KMS-11 (cell line): ENCODE results near the gene PSMF1.

ENCODE experiments used
- H2AFZ ChIP-seq: fragments of 200-600 bp; sonication (generic); 2 replicates; pipeline ENCODE4 v1.6.1; 2016; ENCODE audit warnings: antibody characterized with exemption, mixed run types, low read depth
- H3K27ac ChIP-seq: fragments of 200-600 bp; sonication (generic); 2 replicates; pipeline ENCODE4 v1.6.1; 2016; ENCODE audit warnings: mild to moderate bottlenecking, mixed run types
- H3K27me3 ChIP-seq: fragments of 200-600 bp; sonication (generic); 2 replicates; pipeline ENCODE4 v1.6.1; 2017; ENCODE audit warnings: mild to moderate bottlenecking, low read depth, mixed run types, moderate library complexity; ENCODE audit not compliant: insufficient read depth
- H3K36me3 ChIP-seq: fragments of 200-600 bp; sonication (generic); 2 replicates; pipeline ENCODE4 v1.6.1; 2017; ENCODE audit warnings: mild to moderate bottlenecking, mixed run types; ENCODE audit not compliant: insufficient read depth
- H3K4me1 ChIP-seq: fragments of 200-600 bp; sonication (generic); 2 replicates; pipeline ENCODE4 v1.6.1; 2016; ENCODE audit warnings: mild to moderate bottlenecking, low read depth, mixed run types; ENCODE audit not compliant: poor library complexity, severe bottlenecking
- H3K4me2 ChIP-seq: fragments of 200-600 bp; sonication (generic); 2 replicates; pipeline ENCODE4 v1.7.0; 2016; ENCODE audit warnings: mild to moderate bottlenecking, mixed run types
- H3K4me3 ChIP-seq: fragments of 200-600 bp; sonication (generic); IDR thresholded peaks from 2 replicates; pipeline ENCODE4 v1.6.1; 2017; ENCODE audit warnings: low read depth, low read length, mixed read lengths; ENCODE audit not compliant: insufficient read depth
- H3K79me2 ChIP-seq: fragments of 200-600 bp; sonication (generic); 2 replicates; pipeline ENCODE4 v1.6.1; 2016; ENCODE audit warnings: low read depth, mixed run types; ENCODE audit not compliant: insufficient read depth
- H3K9ac ChIP-seq: fragments of 200-600 bp; sonication (generic); 2 replicates; pipeline ENCODE4 v1.6.1; 2016; ENCODE audit warnings: mild to moderate bottlenecking, mixed run types
- H4K20me1 ChIP-seq: fragments of 200-600 bp; sonication (generic); 2 replicates; pipeline ENCODE4 v1.6.1; 2016; ENCODE audit warnings: mild to moderate bottlenecking, mixed run types; ENCODE audit not compliant: insufficient read depth
- TF ChIP-seq, protein P1 (sequence below): fragments of 200-600 bp; sonication (generic); conservative IDR thresholded peaks from 2 replicates; pipeline ENCODE4 v1.6.1; 2017; ENCODE audit warnings: low read depth, mild to moderate bottlenecking, antibody characterized with exemption, low read length, moderate library complexity, mixed read lengths

PSMF1 gene, protein sequence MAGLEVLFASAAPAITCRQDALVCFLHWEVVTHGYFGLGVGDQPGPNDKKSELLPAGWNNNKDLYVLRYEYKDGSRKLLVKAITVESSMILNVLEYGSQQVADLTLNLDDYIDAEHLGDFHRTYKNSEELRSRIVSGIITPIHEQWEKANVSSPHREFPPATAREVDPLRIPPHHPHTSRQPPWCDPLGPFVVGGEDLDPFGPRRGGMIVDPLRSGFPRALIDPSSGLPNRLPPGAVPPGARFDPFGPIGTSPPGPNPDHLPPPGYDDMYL

DNA sequence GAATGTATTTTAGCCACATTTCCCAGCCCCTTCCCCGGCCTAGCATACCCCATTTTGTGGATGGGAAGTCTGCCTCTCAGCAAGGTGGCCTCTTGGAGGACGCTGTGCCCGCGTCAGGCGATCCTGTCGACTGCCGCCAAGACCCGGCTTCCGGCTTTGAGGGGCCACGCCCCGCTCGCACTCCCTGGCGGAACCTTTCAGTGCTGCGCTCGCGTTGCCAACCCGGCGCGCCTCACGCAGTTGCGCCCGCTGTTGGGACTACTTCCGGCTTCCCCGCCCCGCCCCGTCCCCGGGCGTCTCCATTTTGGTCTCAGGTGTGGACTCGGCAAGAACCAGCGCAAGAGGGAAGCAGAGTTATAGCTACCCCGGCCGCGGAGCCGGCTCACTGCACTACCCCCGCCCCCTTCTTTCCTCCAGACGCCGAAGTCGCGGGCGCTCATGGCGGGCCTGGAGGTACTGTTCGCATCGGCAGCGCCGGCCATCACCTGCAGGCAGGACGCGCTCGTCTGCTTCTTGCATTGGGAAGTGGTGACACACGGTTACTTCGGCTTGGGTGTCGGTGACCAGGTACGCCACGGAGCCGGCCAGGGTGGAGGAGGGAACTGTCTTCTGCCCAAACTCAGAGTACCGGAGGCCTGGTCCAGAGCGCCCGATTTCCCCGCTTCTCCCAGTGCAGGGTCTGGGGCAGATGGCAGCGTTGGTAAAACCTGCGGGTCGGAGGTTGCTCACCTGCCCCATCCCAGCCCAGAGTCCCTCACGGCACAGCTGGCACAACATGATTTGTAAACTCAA, at the start of gene PSMF1:
Gene PSMF1 (plus strand): TSS at position 267 of the 792 bp plus-strand sequence. CDS start 172 bp downstream, at position 439.
- Histone ChIP-seq H4K20me1 (0 out of 2 replicates have a peak, but pooled peaks cover 1% of the 10 kb centered on the region), H3K4me3 (no peak within 1 kb of the TSS), H2AFZ (peak within 1 kb of the TSS; percentile 71), H3K79me2 (peaks cover 48% of the 10 kb centered on the region), H3K27ac (peak within 1 kb of the TSS; percentile 29), H3K27me3 (no peaks in the 10 kb centered on the region), H3K4me2 (peak within 1 kb of the TSS; percentile 68), H3K4me1 (peaks cover 40% of the 10 kb centered on the region), H3K9ac (peak within 1 kb of the TSS; percentile 75; the same call in 1 of the 2 replicates), H3K36me3 (no peaks in the 10 kb centered on the region)
- TF ChIP-seq, protein P1, sequence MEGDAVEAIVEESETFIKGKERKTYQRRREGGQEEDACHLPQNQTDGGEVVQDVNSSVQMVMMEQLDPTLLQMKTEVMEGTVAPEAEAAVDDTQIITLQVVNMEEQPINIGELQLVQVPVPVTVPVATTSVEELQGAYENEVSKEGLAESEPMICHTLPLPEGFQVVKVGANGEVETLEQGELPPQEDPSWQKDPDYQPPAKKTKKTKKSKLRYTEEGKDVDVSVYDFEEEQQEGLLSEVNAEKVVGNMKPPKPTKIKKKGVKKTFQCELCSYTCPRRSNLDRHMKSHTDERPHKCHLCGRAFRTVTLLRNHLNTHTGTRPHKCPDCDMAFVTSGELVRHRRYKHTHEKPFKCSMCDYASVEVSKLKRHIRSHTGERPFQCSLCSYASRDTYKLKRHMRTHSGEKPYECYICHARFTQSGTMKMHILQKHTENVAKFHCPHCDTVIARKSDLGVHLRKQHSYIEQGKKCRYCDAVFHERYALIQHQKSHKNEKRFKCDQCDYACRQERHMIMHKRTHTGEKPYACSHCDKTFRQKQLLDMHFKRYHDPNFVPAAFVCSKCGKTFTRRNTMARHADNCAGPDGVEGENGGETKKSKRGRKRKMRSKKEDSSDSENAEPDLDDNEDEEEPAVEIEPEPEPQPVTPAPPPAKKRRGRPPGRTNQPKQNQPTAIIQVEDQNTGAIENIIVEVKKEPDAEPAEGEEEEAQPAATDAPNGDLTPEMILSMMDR = no peak

DNA sequence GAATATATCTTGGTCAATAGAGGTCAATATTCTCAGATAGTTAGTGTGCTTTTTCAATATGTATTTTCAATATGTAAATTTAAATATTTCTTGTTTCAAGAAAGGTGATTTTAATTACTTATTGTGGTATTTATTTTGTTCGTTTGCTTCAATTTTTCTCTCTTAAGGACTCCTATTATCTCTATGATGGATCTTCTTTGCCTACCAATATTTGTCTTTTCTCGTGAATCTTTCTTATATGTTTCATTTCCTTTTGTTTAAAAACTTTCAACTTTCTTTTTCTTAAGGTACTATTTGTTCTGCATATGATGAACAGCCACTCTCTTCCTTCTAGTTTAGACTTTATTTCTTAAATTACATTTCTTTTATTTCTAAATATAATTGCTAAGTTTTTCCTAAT, 46.1 kb upstream of the PSMF1 start:
- no peaks in the 10 kb centered on the region for H3K27me3 ChIP-seq
- no peaks in the 10 kb centered on the region for H4K20me1 ChIP-seq
- no peak overlapping the region for H3K27ac ChIP-seq
- no peak overlapping the region for H3K9ac ChIP-seq
- H3K36me3 ChIP-seq = no peaks in the 10 kb centered on the region
- H3K4me2 ChIP-seq = no peak overlapping the region
- H2AFZ ChIP-seq = no peak overlapping the region
- no peaks in the 10 kb centered on the region for H3K79me2 ChIP-seq
- TF ChIP-seq, protein P1 = no peak
- no peak overlapping the region for H3K4me3 ChIP-seq
- peaks cover 23% of the 10 kb centered on the region for H3K4me1 ChIP-seq

DNA sequence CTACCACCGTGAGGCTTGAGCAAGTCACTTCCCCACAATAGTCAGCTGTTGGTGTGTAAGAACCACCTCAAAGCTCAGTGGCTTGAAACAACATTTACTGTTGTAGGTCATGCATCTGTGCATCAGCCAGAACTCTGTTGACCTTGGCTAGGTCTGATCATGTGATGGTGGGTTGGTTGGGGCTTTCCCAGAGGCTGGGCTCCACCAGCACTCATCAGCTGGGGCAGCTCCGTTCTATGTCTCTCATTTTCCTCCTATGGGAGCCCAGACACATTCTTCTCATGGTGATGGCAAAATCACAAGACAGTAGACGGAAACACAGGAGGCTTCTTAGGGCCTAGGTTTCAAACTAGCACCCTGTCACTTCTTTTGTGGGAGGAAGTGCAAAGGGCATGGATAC, 42.8 kb upstream of the PSMF1 start:
- Histone ChIP-seq H3K36me3 (no peaks in the 10 kb centered on the region), H3K4me3 (no peak overlapping the region), H3K4me1 (peaks cover 43% of the 10 kb centered on the region), H3K79me2 (no peaks in the 10 kb centered on the region), H3K9ac (no peak overlapping the region), H3K27me3 (no peaks in the 10 kb centered on the region), H4K20me1 (no peaks in the 10 kb centered on the region), H3K4me2 (peak overlapping the region; percentile 62), H2AFZ (peak overlapping the region; percentile 11; the same call in 1 of the 2 replicates), H3K27ac (peak overlapping the region; percentile 56)
- TF ChIP-seq, protein P1 = no peak

DNA sequence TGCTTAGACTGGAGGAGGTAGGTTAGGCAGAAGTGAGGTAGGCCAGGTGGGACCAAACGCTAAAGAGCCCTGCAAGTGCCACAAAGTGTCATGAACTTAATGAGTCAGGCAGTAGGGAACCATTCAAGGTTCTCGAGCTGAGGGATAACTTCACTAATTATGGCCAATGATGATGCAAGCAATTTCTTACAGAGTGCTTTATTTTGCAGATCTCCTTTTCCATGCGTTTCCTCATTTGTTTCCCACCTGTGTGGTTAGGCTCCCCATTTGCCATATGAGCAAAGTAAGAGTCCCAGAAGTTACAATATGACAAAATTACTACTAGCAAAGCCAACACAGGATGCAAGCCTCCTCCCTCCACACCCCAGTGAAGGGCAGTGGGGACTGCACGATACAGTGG, 36.5 kb upstream of the PSMF1 start:
- TF ChIP-seq, protein P1 = no peak
- no peak overlapping the region for H3K4me2 ChIP-seq
- no peaks in the 10 kb centered on the region for H3K36me3 ChIP-seq
- no peak overlapping the region for H3K9ac ChIP-seq
- H3K4me1 ChIP-seq = peaks cover 79% of the 10 kb centered on the region
- H3K27ac ChIP-seq = peak overlapping the region; percentile 96; the same call in 1 of the 2 replicates
- no peak overlapping the region for H2AFZ ChIP-seq
- H3K27me3 ChIP-seq = no peaks in the 10 kb centered on the region
- no peaks in the 10 kb centered on the region for H3K79me2 ChIP-seq
- H3K4me3 ChIP-seq = no peak overlapping the region
- no peaks in the 10 kb centered on the region for H4K20me1 ChIP-seq
